Right renal pelvis (tissue), 4 donors: ENCODE measurements around the gene ZNF860. TPM values are rescaled to one million over a fixed set of nuclear protein-coding genes. Genes with fewer than 3 reads are reported as not detected.

Experiments
- DNase-seq, 4 donors: peaks; one replicate each; pipeline ENCODE4 v3.0.0-alpha.2; 2013; ENCODE audit warnings: low read depth in 4 of 4, low spot score in 3 of 4, missing footprints in 1 of 4
- polyA plus RNA-seq, 4 donors: library from polyadenylated mRNA; unstranded; fragments of 120-200 nt; gene quantifications; one replicate each; pipeline ENCODE4 v1.2.1, GENCODE V29; 2013; ENCODE audit not compliant: insufficient read length in 4 of 4

The ZNF860 gene
- polyA plus RNA-seq, 4 donors = 2.3 to 2.8 (median 2.6) TPM

GRCh38 chr3:32041316-32041715 lies 59.8 kb downstream of the ZNF860 start:
- no peak for DNase-seq

Other genes with a start within 250 kb of the ZNF860 start
- gene OSBPL10, start 488 bp upstream of the ZNF860 start, polyA plus RNA-seq = 10 to 100 TPM; 20.0 to 21.8 (median 20.8) TPM
- gene GPD1L, start 124.9 kb downstream of the ZNF860 start, polyA plus RNA-seq = 10 to 100 TPM; 19.2 to 25.6 (median 23.4) TPM